ENCODE results near the gene SYK.
"Not testable (repeated sequence)": the region's sequence is repeated elsewhere in the genome, so short reads cannot be mapped to it uniquely, and the experiment has no call there.

DNA sequence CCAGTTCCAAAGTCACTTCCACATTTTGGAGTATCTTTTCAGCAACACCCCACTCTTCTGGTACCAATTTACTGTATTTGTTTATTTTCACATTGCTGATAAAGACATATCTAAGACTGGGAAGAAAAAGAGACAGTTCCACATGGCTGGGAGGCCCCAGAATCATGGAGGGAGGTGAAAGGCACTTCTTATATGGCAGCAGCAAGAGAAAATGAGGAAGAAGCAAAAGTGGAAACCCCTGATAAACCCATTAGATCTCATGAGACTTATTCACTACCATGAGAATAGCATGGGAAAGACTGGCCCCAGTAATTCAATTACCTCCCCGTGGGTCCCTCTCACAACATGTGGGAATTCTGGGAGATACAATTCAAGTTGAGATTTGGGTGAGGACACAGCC, 19.6 kb downstream of the SYK start:
- TF ChIP-seq, protein P1, sequence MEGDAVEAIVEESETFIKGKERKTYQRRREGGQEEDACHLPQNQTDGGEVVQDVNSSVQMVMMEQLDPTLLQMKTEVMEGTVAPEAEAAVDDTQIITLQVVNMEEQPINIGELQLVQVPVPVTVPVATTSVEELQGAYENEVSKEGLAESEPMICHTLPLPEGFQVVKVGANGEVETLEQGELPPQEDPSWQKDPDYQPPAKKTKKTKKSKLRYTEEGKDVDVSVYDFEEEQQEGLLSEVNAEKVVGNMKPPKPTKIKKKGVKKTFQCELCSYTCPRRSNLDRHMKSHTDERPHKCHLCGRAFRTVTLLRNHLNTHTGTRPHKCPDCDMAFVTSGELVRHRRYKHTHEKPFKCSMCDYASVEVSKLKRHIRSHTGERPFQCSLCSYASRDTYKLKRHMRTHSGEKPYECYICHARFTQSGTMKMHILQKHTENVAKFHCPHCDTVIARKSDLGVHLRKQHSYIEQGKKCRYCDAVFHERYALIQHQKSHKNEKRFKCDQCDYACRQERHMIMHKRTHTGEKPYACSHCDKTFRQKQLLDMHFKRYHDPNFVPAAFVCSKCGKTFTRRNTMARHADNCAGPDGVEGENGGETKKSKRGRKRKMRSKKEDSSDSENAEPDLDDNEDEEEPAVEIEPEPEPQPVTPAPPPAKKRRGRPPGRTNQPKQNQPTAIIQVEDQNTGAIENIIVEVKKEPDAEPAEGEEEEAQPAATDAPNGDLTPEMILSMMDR (IDR thresholded peaks at IDR 0.05 in 2 of 3, conservative IDR thresholded peaks at IDR 0.05 in 1 of 3; ENCODE audit: borderline replicate concordance in 1 of 3, insufficient read depth in 1 of 3, low read depth in 2 of 3, low read length in 2 of 3) = not testable (repeated sequence)
- TF ChIP-seq ZNF274 (IDR thresholded peaks at IDR 0.05; ENCODE audit: low read depth, low read length); FOSL1 (IDR thresholded peaks at IDR 0.05; ENCODE audit: low read depth); EZH2 (IDR thresholded peaks at IDR 0.05); POLR2A (IDR thresholded peaks at IDR 0.05; ENCODE audit: borderline replicate concordance, extremely low read depth, insufficient read depth, insufficient read length); POLR2AphosphoS5 (IDR thresholded peaks at IDR 0.05; ENCODE audit: low read depth, low read length); TCF7L2 (IDR thresholded peaks at IDR 0.05; ENCODE audit: borderline replicate concordance, extremely low read depth, insufficient read depth, insufficient read length); SP1 (IDR thresholded peaks at IDR 0.05; ENCODE audit: low read depth); CEBPB (IDR thresholded peaks at IDR 0.05; ENCODE audit: low read depth): not testable (repeated sequence)
- TF ChIP-seq, protein P2, sequence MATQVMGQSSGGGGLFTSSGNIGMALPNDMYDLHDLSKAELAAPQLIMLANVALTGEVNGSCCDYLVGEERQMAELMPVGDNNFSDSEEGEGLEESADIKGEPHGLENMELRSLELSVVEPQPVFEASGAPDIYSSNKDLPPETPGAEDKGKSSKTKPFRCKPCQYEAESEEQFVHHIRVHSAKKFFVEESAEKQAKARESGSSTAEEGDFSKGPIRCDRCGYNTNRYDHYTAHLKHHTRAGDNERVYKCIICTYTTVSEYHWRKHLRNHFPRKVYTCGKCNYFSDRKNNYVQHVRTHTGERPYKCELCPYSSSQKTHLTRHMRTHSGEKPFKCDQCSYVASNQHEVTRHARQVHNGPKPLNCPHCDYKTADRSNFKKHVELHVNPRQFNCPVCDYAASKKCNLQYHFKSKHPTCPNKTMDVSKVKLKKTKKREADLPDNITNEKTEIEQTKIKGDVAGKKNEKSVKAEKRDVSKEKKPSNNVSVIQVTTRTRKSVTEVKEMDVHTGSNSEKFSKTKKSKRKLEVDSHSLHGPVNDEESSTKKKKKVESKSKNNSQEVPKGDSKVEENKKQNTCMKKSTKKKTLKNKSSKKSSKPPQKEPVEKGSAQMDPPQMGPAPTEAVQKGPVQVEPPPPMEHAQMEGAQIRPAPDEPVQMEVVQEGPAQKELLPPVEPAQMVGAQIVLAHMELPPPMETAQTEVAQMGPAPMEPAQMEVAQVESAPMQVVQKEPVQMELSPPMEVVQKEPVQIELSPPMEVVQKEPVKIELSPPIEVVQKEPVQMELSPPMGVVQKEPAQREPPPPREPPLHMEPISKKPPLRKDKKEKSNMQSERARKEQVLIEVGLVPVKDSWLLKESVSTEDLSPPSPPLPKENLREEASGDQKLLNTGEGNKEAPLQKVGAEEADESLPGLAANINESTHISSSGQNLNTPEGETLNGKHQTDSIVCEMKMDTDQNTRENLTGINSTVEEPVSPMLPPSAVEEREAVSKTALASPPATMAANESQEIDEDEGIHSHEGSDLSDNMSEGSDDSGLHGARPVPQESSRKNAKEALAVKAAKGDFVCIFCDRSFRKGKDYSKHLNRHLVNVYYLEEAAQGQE (IDR thresholded peaks at IDR 0.05; ENCODE audit: low read depth) = not testable (repeated sequence)

Measured in HCT116 (cell line).